HG03280 (cell line): ENCODE results near the gene FAM114A1.
"Not testable (repeated sequence)": the region's sequence is repeated elsewhere in the genome, so short reads cannot be mapped to it uniquely, and the experiment has no call there.

ENCODE experiments used
- ATAC-seq: cut with Tn5 transposase; IDR thresholded peaks from one replicate; pipeline ENCODE4 v1.9.1; 2021; ENCODE audit warnings: mild to moderate bottlenecking, moderate library complexity; ENCODE audit not compliant: unreplicated experiment

FAM114A1 gene

GRCh38 chr4:38959248-38959647 lies 91.6 kb downstream of the FAM114A1 start:
- ATAC-seq, result not testable (repeated sequence)

GRCh38 chr4:38964942-38965775 lies 97.6 kb downstream of the FAM114A1 start:
- no peak for ATAC-seq

GRCh38 chr4:38965866-38966265 lies 98.3 kb downstream of the FAM114A1 start:
- no peak for ATAC-seq

- ATAC-seq, result no peak
Measured at GRCh38 chr4:38967260-38968095, 99.9 kb downstream of the FAM114A1 start.

GRCh38 chr4:38968668-38969067 lies 101.1 kb downstream of the FAM114A1 start:
- no peak for ATAC-seq

- no peak for ATAC-seq
Measured at GRCh38 chr4:38976308-38976707, 108.7 kb downstream of the FAM114A1 start.

GRCh38 chr4:38979081-38979480 lies 111.5 kb downstream of the FAM114A1 start:
- no peak for ATAC-seq

GRCh38 chr4:38979511-38980230 lies 112.1 kb downstream of the FAM114A1 start:
- ATAC-seq, result no peak

- ATAC-seq, result no peak
Measured at GRCh38 chr4:38980903-38981676, 113.5 kb downstream of the FAM114A1 start.

- ATAC-seq, result no peak
Measured at GRCh38 chr4:38982361-38983095, 114.9 kb downstream of the FAM114A1 start.

- no peak for ATAC-seq
Measured at GRCh38 chr4:38983291-38983690, 115.7 kb downstream of the FAM114A1 start.

GRCh38 chr4:38983787-38984598 lies 116.4 kb downstream of the FAM114A1 start:
- no peak for ATAC-seq

- ATAC-seq, result no peak
Measured at GRCh38 chr4:38985410-38986100, 117.9 kb downstream of the FAM114A1 start.

- ATAC-seq, result no peak
Measured at GRCh38 chr4:38987491-38987890, 119.9 kb downstream of the FAM114A1 start.

- ATAC-seq, result not testable (repeated sequence)
Measured at GRCh38 chr4:38988353-38988752, 120.7 kb downstream of the FAM114A1 start.

GRCh38 chr4:38989487-38989886 lies 121.9 kb downstream of the FAM114A1 start:
- no peak for ATAC-seq

- no peak for ATAC-seq
Measured at GRCh38 chr4:38990241-38990640, 122.6 kb downstream of the FAM114A1 start.

GRCh38 chr4:38993683-38994082 lies 126.1 kb downstream of the FAM114A1 start:
- no peak for ATAC-seq
